OCI-LY3 (cell line): ENCODE results near the gene RAC3.

Experiments
- EZH2phosphoT487 ChIP-seq: fragments of 200-600 bp; shearing (Covaris generic); IDR thresholded peaks from 2 replicates; pipeline ENCODE4 v1.6.1; 2018; ENCODE audit warnings: antibody characterized with exemption, mixed run types, low read depth
- TF ChIP-seq, protein P1 (sequence below): fragments of 200-600, 300-600 bp; sonication (generic); IDR thresholded peaks from 2 replicates; pipeline ENCODE4 v1.5.1; 2014; ENCODE audit warnings: antibody characterized with exemption, low read length, low read depth

DNA sequence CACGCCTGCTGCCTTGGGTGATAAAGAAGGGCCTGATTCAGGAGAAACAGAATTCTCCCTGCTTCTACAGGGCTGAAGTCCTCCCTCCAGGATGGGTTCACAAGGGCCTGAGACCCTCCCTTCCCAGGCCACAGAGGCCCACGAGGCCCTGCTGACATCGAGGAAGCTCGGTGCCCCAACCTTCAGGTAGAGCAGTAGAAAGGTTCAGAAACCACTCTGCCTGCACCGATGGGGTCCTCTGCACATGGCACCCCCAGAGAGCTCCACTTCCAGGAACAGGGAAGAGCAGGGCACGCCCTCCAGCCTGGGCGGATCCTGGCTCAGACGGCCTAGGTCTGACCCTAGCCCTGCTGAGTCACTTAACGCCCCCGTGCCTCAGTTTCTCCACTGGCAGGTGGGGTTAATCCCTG lies 9.6 kb upstream of the RAC3 start:
- TF ChIP-seq, protein P1, sequence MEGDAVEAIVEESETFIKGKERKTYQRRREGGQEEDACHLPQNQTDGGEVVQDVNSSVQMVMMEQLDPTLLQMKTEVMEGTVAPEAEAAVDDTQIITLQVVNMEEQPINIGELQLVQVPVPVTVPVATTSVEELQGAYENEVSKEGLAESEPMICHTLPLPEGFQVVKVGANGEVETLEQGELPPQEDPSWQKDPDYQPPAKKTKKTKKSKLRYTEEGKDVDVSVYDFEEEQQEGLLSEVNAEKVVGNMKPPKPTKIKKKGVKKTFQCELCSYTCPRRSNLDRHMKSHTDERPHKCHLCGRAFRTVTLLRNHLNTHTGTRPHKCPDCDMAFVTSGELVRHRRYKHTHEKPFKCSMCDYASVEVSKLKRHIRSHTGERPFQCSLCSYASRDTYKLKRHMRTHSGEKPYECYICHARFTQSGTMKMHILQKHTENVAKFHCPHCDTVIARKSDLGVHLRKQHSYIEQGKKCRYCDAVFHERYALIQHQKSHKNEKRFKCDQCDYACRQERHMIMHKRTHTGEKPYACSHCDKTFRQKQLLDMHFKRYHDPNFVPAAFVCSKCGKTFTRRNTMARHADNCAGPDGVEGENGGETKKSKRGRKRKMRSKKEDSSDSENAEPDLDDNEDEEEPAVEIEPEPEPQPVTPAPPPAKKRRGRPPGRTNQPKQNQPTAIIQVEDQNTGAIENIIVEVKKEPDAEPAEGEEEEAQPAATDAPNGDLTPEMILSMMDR, result no peak
- no peak for TF ChIP-seq EZH2phosphoT487
